EH (cell line): ENCODE data around the gene MYBPC3.

Experiments used
- DNase-seq: peaks from one replicate; pipeline ENCODE4 v3.0.0-alpha.2; 2015; ENCODE audit warnings: low read depth

MYBPC3 gene

DNA sequence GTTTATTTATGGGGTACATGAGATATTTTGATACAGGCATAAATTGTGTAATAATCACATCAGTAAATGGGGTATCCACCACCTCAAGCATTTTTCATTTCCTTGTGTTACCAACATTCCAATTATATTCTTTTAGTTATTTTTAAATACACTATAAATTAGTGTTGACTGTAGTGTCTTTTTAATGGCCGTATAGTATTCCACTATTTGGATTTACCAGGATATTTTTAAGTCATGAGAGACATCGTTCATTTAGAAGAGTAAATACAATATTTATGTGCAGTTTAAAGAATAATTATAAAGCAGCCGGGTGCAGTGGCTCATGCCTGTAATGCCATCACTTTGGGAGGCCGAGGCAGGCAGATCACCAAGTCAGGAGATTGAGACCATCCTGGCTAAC, 32.0 kb upstream of the MYBPC3 start:
- DNase-seq = no peak

DNA sequence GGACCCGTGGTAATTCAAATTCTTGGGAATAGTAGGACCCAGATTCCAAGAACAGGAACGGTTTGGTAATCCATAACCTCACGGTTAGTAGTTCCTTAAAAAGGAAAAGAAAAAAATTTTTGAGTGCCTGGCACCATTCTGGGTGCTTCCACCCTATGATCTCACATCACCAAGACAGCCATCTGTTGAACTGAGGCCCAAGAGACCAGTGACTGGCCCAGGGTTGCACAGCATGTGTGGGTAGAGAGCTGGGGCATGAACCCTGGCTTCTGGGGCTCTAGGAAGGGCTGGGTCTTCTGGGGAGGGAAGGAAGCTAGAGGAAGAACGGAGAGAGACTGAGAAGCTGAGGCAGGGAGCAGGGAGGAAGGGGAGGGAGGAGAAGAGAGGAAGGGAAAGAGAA, 30.6 kb upstream of the MYBPC3 start:
- no peak for DNase-seq

DNA sequence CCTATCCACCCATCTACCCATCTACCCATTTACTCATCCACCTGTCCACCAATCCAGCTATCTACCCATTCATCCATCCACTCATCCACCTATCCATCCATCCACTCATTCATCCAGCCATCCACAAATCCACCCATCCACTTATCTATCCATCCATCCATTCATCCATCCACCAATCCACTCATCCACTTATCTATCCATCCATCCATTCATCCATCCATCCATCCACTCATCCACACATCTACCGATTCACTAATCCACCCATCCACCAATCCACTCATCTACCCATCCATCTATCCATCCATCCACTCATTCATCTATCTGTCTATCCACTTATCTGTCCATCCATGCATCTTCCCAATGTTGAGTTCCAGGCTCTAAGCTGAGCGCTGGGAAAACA, 27.6 kb upstream of the MYBPC3 start:
- DNase-seq = no peak

DNA sequence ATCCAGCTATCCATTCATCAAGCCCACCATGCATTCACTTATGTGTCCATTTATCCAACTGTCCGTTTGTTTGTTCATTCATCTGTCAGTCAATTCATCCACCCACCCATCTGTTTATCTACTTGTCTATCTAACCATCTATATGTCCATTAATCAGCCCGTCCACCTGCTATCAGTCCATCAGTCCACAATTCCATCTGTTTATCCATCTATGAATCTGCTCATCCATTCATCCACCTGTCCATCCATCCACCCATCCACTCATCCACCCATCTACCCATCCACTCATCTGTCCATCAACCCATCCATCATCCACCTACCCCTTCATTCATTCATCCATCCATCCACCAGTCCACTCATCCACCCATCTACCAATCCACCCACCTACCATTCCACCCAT, 26.8 kb upstream of the MYBPC3 start:
- DNase-seq = no peak

GRCh38 chr11:47378836-47379170, 26.3 kb upstream of the MYBPC3 start:
- DNase-seq = no peak

DNA sequence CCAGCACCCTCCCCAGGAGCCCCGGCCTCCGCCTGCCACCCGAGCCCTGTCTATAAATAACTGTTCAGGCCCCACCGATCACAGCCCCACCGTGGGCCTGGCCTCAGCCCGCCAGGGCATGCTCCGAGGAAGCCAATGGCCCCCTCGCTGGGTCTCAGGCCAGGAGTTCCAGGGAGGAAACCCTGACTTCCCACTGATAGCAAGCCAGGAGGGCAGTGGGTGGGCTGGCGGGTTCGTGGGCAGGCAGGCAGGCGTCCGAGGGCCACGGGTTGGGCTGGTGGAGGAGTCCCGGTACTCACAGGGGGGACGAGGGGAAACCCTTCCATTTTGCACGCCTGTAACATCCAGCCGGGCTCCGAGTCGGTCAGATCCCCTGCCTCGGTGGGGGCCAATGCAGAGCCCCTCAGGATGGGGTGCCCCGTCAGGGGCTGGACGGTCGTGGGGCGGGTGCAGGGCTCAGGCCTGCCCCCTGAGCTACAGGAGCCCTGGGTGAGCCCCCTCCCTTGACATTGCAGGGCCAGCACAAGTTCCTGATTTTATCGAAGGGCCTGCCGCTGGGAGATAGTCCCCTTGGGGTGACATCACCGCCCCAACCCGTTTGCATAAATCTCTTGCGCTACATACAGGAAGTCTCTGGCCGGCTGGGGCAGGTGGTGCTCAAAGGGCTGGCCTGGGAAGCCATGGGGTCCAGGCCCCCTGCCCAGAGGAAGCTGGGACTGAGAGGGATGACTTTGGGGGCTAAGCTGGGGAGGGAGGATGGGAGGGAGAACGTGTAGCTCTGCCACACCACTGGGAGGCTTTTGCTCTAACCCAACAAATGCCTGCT, 25.7 kb upstream of the MYBPC3 start, which contains the start of gene SPI1:
SPI1 (minus strand) TSS at position 538 of the 826 bp plus-strand sequence; CDS start at position 344, 194 bp downstream.
- no peak for DNase-seq

GRCh38 chr11:47377571-47378009, 25.1 kb upstream of the MYBPC3 start:
- DNase-seq = no peak

GRCh38 chr11:47376525-47377371, 24.2 kb upstream of the MYBPC3 start:
- no peak for DNase-seq

- DNase-seq = no peak
Measured at GRCh38 chr11:47376107-47376524, 23.6 kb upstream of the MYBPC3 start.

GRCh38 chr11:47375546-47376085, 23.1 kb upstream of the MYBPC3 start:
- no peak for DNase-seq

- no peak for DNase-seq
Measured at GRCh38 chr11:47375020-47375419, 22.5 kb upstream of the MYBPC3 start.

DNA sequence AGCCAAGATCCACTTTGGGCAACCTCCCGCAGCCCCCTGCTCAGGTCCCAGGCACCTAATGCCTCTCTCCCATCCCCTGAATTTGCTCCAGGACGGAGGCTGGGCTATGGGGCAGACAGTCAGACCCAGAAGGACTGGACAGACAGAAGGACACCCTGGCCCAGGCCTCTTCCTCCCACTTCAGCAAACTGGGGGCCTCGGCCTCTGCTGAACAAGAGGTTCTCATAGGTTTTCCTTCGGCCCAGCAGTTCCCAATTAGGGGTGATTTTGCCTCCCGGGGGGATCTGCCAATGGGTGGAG, 22.2 kb upstream of the MYBPC3 start:
- no peak for DNase-seq

DNA sequence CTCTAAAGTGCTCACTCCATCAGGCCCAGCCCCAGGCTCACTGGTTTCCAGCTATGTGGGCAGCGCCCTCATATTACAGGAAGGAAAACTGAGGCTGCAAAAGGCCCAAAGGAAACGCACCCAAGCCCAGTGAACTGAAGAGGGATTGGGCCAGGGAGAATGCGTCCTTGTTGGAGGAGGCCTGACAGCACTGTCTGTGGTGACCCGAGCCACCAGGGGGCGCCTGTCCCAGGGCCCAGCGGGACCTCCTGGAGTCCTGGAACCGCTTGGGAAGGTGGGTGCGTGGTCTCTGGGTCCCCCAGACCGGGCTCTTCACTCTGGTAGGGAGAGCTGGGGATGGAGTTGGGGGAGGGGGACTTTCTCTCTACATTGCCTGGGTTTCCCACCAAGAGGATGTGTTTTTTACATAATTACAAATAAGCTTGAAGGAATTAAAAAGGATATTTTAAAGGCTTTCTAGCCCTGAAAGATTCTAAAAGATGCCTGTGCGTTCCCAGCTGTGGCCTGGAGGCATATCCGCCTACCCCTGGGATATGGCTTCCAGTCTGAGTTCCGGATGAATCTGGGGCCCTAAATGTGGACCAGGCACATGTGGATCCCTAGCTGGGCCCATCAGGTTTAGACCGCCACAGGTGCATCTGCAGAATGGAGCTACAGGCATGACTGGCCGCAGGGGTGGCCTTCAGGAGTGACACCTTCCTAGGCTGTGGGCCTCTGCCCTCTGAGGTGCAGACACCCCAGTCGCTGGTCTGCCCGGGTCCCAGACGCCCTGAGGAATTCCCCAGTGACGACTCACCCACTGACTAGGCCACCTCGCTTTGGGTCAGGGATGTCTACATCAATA, 21.6 kb upstream of the MYBPC3 start:
- DNase-seq = peak; percentile 73

- DNase-seq = no peak
Measured at GRCh38 chr11:47372422-47372821, 19.9 kb upstream of the MYBPC3 start.

DNA sequence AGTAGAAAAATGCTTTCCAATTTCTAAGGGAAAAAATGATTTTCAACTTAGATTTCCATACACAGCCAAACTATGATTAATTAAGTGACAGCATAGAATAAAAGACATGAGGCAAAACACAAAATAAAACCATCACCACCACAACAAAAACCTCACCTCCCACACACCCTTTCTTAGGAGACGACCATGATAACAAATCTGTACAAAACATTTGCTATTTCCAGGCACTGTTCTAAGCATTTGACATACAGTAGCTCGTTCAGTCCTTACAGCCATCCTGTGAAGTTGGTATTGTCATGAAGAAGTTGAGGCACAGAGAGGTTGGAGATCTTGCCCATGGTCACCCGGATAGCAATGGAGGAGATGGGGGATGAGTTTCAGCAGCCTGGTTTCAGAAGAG, 17.2 kb upstream of the MYBPC3 start:
- no peak for DNase-seq

DNA sequence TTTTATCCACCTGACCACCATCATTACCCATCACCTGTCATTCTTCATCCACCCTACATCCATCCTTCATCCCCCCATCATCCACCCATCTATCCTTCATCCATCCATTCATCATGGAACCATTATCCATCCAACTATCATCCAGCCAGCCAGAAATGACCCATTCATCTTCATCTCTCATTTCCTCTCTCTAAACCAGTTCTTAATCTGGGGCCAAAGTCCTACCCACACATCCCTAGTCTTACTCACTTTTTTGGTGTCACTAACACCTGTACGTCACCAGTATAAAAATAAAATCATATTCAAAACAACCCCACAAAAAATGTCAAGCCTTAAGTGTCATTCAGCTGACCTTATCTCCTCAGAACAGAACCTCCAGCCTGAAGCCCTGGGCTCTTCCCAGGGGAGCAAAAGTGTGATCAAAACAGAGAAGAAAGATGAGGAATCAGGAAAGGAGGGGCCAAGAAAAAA, 13.6 kb upstream of the MYBPC3 start:
- no peak for DNase-seq

- DNase-seq = no peak
Measured at GRCh38 chr11:47361419-47361818, 8.9 kb upstream of the MYBPC3 start.

- no peak for DNase-seq
Measured at GRCh38 chr11:47360341-47360740, 7.8 kb upstream of the MYBPC3 start.

- no peak for DNase-seq
Measured at GRCh38 chr11:47359586-47359985, 7.1 kb upstream of the MYBPC3 start.

DNA sequence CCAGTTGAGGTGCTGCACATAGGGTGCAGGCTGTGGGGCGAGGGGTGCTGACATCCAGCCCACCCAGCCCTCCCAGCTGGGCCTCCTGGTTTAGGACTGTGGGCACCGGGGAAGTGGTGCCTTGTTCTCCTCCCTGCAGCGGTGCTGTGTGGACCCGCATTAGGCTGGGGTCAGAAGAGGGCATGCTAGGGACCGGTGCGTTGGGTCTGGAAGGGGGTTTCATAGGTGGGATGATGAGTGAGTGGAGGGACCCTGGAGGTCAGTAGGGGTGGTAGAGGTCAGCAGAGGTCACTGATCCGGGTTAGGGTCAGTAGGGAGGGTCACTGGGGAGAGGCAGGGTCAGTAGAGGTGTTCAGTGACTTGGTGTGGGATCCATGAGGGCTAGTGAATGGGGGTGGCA, 6.7 kb upstream of the MYBPC3 start:
- DNase-seq = no peak

- no peak for DNase-seq
Measured at GRCh38 chr11:47358731-47359051, 6.2 kb upstream of the MYBPC3 start.
